ENCODE results near the gene IFNA16. TPM values are rescaled to one million over a fixed set of nuclear protein-coding genes. Genes with fewer than 3 reads are reported as not detected.
"Not testable (repeated sequence)": the region's sequence is repeated elsewhere in the genome, so short reads cannot be mapped to it uniquely, and the experiment has no call there.

Gene IFNA16
- total RNA-seq, 5 donors from 2014 or later (not counting 1 experiment from before 2014, with no cell fraction given), result not detected

DNA sequence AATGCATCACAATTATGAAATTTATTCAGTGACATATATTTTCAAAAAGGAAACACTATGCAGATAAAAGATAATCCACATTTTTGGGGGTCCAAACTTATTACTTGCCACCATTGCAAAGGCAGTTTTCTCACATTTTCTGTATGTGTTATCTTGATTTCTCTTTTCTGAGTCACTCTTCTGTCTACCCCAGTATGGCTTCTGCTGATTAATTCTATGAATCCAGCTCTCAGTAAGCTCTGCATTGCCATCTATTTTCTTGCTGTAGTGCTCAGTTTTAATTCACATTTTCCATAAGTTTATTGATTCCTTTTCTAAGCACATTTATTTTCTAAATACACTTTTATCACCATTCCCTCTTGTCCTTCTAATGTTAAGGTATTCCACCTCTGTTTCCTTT is 11.9 kb downstream of the IFNA16 start:
- ChIA-PET CTCF (no interaction called here), POLR2A (interaction anchor here in 1 of 2 donors (0.6 kb wide), 1 partner anchor 607 kb away, joined by 3 read pairs; no protein-coding TSS in a partner anchor)
- H3K4me3 ChIP-seq (ENCODE audit: control insufficient read depth in 1 of 2, extremely low read depth in 1 of 2, low read length in 1 of 2), result no peak overlapping the region
- no peaks in the 10 kb centered on the region for H3K27me3 ChIP-seq (replicated peaks in 1 of 2; ENCODE audit: control insufficient read depth in 2 of 2, extremely low read depth in 1 of 2, insufficient read depth in 2 of 2, low read length in 1 of 2)
- Mint-ChIP-seq H3K27me3 (peaks cover 18 to 19% of the 10 kb centered on the region in 2 donors), H3K4me1 (no peaks in the 10 kb centered on the region), H3K36me3 (peaks cover 5% of the 10 kb centered on the region), H3K27ac (no peak overlapping the region), H3K4me3 (no peak overlapping the region), H3K9me3 (peaks cover 0 to 5% (median 0%) of the 10 kb centered on the region in 3 donors)
- H3K27ac ChIP-seq (ENCODE audit: low read length), result no peak overlapping the region
- no peaks in the 10 kb centered on the region for H3K4me1 ChIP-seq (ENCODE audit: control insufficient read depth in 1 of 2, extremely low read depth in 1 of 2, insufficient read depth in 2 of 2, low read length in 2 of 2)
- DNase-seq (no peak), ATAC-seq (replicated peaks in 1 of 4) (no peak)
- no peaks in the 10 kb centered on the region for H3K9me3 ChIP-seq
- no peaks in the 10 kb centered on the region for H3K36me3 ChIP-seq (ENCODE audit: control insufficient read depth in 2 of 2, extremely low read depth in 1 of 2, insufficient read depth in 1 of 2, low read length in 1 of 2)

DNA sequence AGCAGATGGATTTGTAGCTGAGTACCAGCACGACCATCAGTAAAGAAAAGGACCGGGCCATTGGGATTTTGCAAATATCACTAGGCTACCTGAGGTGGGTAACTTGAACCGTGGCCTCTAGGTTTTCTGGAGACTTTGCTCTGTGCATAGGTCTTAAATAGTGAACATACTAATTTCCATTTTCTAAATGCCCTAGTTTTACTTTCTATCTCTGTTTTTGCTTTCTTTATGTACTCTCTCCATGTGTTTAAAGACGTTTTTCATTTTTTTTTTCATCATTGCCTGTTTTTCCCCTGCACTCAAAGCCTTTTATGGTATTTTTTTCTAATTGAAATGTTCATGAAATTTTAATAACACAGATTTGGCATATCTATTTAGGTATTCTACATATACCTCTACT is 15.0 kb downstream of the IFNA16 start, which contains the start of gene IFNA7:
IFNA7 (minus strand) TSS at position 101 of the 400 bp plus-strand sequence; CDS start at position 61, 40 bp downstream.
- H3K4me3 ChIP-seq (ENCODE audit: control insufficient read depth in 1 of 2, extremely low read depth in 1 of 2, low read length in 1 of 2); H3K4me3 Mint-ChIP-seq; H3K36me3 Mint-ChIP-seq; H3K27me3 ChIP-seq (replicated peaks in 1 of 2; ENCODE audit: control insufficient read depth in 2 of 2, extremely low read depth in 1 of 2, insufficient read depth in 2 of 2, low read length in 1 of 2); H3K27ac ChIP-seq (ENCODE audit: low read length); CTCF ChIA-PET; H3K4me1 ChIP-seq (ENCODE audit: control insufficient read depth in 1 of 2, extremely low read depth in 1 of 2, insufficient read depth in 2 of 2, low read length in 2 of 2); H3K4me1 Mint-ChIP-seq; H3K9me3 ChIP-seq; H3K9me3 Mint-ChIP-seq; ATAC-seq (replicated peaks in 1 of 4); H3K36me3 ChIP-seq (ENCODE audit: control insufficient read depth in 2 of 2, extremely low read depth in 1 of 2, insufficient read depth in 1 of 2, low read length in 1 of 2); DNase-seq; H3K27ac Mint-ChIP-seq: not testable (repeated sequence)
- POLR2A ChIA-PET, result interaction anchor here in 1 of 2 donors (0.6 kb wide), 1 partner anchor 573 kb away, joined by 3 read pairs; no protein-coding TSS in a partner anchor
- peaks cover 17 to 19% of the 10 kb centered on the region in 2 donors for H3K27me3 Mint-ChIP-seq
- 93% methylated on average over 2 of the region's 4 CpGs for WGBS (ENCODE audit: insufficient coverage)

DNA sequence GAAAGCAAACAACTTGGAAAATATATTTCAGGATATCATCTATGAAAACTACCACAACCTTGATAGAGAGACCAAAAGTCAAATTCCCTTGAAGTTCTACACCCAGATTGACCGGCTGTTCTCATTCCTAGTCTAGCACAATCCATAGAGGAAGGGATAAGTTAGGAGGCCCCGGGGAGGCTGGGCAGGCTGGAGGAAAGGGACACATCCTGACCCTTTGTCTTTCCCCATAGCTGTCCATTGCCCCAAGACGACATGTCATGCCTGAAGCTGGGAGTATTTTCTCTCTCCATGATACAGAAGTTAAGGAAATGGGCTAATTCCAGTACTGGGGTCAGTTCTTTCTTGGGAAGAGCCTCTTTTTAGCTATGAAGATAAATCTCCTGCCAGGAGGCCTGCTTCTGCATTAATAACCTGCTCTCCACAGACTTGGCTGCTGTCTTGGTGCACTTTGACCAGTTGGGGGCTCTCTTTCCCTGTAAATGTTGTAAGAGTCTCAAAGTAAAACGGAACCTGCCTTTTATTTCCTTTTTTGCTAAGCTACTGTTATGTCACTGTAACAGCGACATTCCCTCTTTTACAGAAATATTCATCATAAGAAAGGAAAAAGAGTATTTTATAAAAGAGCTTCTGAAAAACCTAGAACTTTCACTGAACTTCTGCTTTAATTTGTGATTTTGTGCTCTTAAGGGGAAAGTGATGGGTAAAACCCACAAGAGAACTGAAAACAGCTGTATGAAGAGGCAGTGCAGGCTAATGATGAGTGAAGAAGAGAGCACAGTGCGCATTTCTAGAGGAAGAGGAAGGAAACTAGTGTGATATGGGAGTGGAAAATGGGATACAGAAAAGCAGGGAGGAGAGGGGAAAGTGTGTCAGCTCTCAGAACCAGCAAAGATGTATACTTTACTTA is 22.0 kb downstream of the IFNA16 start:
- H3K27ac ChIP-seq (ENCODE audit: low read length); POLR2A ChIA-PET; H3K4me3 ChIP-seq (ENCODE audit: control insufficient read depth in 1 of 2, extremely low read depth in 1 of 2, low read length in 1 of 2); H3K36me3 Mint-ChIP-seq; H3K9me3 ChIP-seq; H3K36me3 ChIP-seq (ENCODE audit: control insufficient read depth in 2 of 2, extremely low read depth in 1 of 2, insufficient read depth in 1 of 2, low read length in 1 of 2); H3K9me3 Mint-ChIP-seq; H3K4me1 ChIP-seq (ENCODE audit: control insufficient read depth in 1 of 2, extremely low read depth in 1 of 2, insufficient read depth in 2 of 2, low read length in 2 of 2); H3K4me1 Mint-ChIP-seq: not testable (repeated sequence)
- 0% methylated on average over 1 of the region's 6 CpGs for WGBS (ENCODE audit: insufficient coverage)
- Mint-ChIP-seq H3K4me3 (peak overlapping the region; percentile 22 to 49 (median 37)), H3K27me3 (peaks cover 0 to 11% of the 10 kb centered on the region in 2 donors), H3K27ac (peak overlapping the region in 1 of 2 donors; percentile 62)
- DNase-seq (peak in 26 of 35 experiments; percentile 12 to 43 (median 20)), ATAC-seq (replicated peaks in 1 of 4) (peak; percentile 80 to 95 (median 89))
- H3K27me3 ChIP-seq (replicated peaks in 1 of 2; ENCODE audit: control insufficient read depth in 2 of 2, extremely low read depth in 1 of 2, insufficient read depth in 2 of 2, low read length in 1 of 2), result peaks cover 0 to 11% of the 10 kb centered on the region in 2 experiments
- CTCF ChIA-PET, result interaction anchor here (0.5 to 1.4 kb wide), 16 partner anchors 9 to 1882 kb away, joined by 3 to 6 read pairs (median 3); no protein-coding TSS in a partner anchor

DNA sequence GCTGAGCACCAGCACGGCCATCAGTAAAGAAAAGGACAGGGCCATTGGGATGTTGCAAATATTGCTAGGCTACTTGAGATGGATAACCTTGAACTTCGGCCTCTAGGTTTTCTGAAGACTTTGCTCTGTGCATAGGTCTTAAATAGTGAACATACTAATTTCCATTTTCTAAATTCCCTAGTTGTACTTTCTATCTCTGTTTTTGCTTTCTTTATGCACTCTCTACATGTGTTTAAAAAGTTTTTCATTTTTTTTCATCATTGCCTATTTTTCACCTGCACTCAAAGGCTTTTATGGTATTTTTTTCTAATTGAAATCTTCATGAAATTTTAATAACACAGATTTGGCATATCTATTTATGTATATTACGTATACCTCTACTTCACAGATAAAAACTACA is 29.6 kb downstream of the IFNA16 start, which contains the start of gene IFNA4:
IFNA4 (minus strand) TSS at position 101 of the 400 bp plus-strand sequence; CDS start at position 45, 56 bp downstream.
- H3K27me3 ChIP-seq (replicated peaks in 1 of 2; ENCODE audit: control insufficient read depth in 2 of 2, extremely low read depth in 1 of 2, insufficient read depth in 2 of 2, low read length in 1 of 2); ATAC-seq (replicated peaks in 1 of 4); H3K4me3 ChIP-seq (ENCODE audit: control insufficient read depth in 1 of 2, extremely low read depth in 1 of 2, low read length in 1 of 2); H3K9me3 Mint-ChIP-seq; H3K9me3 ChIP-seq; POLR2A ChIA-PET; H3K27ac Mint-ChIP-seq; H3K27me3 Mint-ChIP-seq; DNase-seq; H3K36me3 Mint-ChIP-seq; H3K4me3 Mint-ChIP-seq; H3K4me1 ChIP-seq (ENCODE audit: control insufficient read depth in 1 of 2, extremely low read depth in 1 of 2, insufficient read depth in 2 of 2, low read length in 2 of 2); CTCF ChIA-PET; H3K36me3 ChIP-seq (ENCODE audit: control insufficient read depth in 2 of 2, extremely low read depth in 1 of 2, insufficient read depth in 1 of 2, low read length in 1 of 2); H3K27ac ChIP-seq (ENCODE audit: low read length): not testable (repeated sequence)
- no CpG with 5 or more reads among the region's 3 CpGs for WGBS (ENCODE audit: insufficient coverage)
- H3K4me1 Mint-ChIP-seq, result peaks cover 6 to 14% (median 8%) of the 10 kb centered on the region in 3 donors

DNA sequence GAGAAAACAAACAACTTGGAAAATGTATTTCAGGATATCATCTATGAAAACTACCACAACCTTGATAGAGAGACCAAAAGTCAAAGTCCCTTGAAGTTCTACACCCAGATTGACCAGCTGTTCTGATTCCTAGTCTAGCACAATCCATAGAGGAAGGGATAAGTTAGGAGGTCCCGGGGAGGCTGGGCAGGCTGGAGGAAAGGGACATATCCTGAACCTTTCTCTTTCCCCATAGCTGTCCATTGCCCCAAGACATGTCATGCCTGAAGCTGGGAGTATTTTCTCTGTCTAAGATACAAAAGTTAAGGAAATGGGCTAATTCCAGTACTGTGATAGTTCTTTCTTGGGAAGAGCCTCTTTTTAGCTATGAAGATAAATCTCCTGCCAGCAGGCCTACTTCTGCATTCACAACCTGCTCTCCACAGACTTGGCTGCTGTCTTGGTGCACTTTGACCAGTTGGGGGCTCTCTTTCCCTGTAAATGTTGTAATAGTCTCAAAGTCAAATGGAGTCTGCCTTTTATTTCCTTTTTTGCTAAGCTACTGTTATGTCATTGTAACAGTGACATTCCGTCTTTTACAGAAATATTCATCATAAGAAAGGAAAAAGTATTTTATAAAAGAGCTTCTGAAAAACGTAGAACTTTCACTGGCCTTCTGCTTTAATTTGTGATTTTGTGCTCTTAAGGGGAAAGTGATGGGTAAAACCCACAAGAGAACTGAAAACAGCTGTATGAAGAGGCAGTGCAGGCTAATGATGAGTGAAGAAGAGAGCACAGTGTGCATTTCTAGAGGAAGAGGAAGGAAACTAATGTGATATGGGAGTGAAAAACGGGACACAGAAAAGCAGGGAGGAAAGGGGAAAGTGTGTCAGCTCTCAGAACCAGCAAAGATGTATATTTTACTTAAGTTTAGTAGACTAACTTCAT is 34.0 kb downstream of the IFNA16 start:
- peak; percentile 61 to 85 (median 80) for ATAC-seq (replicated peaks in 1 of 4)
- WGBS (ENCODE audit: insufficient coverage), result no CpG with 5 or more reads among the region's 4 CpGs
- H3K27ac Mint-ChIP-seq, result peak overlapping the region; percentile 6 to 62
- not testable (repeated sequence) for H3K4me3 ChIP-seq (ENCODE audit: control insufficient read depth in 1 of 2, extremely low read depth in 1 of 2, low read length in 1 of 2); H3K27me3 Mint-ChIP-seq; H3K4me1 ChIP-seq (ENCODE audit: control insufficient read depth in 1 of 2, extremely low read depth in 1 of 2, insufficient read depth in 2 of 2, low read length in 2 of 2); H3K36me3 ChIP-seq (ENCODE audit: control insufficient read depth in 2 of 2, extremely low read depth in 1 of 2, insufficient read depth in 1 of 2, low read length in 1 of 2); H3K27me3 ChIP-seq (replicated peaks in 1 of 2; ENCODE audit: control insufficient read depth in 2 of 2, extremely low read depth in 1 of 2, insufficient read depth in 2 of 2, low read length in 1 of 2); H3K27ac ChIP-seq (ENCODE audit: low read length); H3K9me3 Mint-ChIP-seq; H3K9me3 ChIP-seq; H3K36me3 Mint-ChIP-seq
- DNase-seq, result peak in 10 of 35 experiments; percentile 3 to 39 (median 16)
- peaks cover 6 to 14% (median 8%) of the 10 kb centered on the region in 3 donors for H3K4me1 Mint-ChIP-seq
- ChIA-PET CTCF (interaction anchor here (0.6 to 2.1 kb wide), 14 partner anchors 9 to 1255 kb away, joined by 3 to 6 read pairs (median 4); no protein-coding TSS in a partner anchor), POLR2A (interaction anchor here in 1 of 2 donors (0.6 kb wide), 1 partner anchor 397 kb away, joined by 6 read pairs; no protein-coding TSS in a partner anchor)
- peak overlapping the region in 1 of 3 donors; percentile 2 for H3K4me3 Mint-ChIP-seq

DNA sequence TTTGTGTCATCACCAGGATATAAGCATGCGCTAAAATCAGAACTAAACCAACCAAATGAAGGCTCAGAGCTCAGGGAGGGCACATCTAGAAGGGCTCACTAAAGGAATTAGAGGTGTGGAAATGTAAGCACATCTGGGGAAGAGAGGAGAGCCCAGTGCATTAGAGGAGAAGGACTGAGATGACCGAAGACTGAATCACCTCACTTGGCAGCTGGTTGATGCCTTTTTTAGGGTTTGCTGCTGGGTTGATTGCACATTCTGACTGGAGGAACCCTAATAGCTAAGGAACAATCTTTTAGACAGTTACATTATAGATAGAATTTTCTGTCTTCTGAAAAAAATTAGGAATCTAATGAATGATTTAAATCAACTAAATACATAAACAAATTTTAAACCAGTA is 42.4 kb downstream of the IFNA16 start:
- DNase-seq (no peak), ATAC-seq (replicated peaks in 1 of 4) (no peak)
- no peaks in the 10 kb centered on the region for H3K4me1 ChIP-seq (ENCODE audit: control insufficient read depth in 1 of 2, extremely low read depth in 1 of 2, insufficient read depth in 2 of 2, low read length in 2 of 2)
- no peaks in the 10 kb centered on the region for H3K9me3 ChIP-seq
- Mint-ChIP-seq H3K4me3 (no peak overlapping the region), H3K36me3 (no peaks in the 10 kb centered on the region), H3K27ac (no peak overlapping the region), H3K9me3 (no peaks in the 10 kb centered on the region), H3K27me3 (peaks cover 0 to 5% of the 10 kb centered on the region in 2 donors), H3K4me1 (no peaks in the 10 kb centered on the region)
- H3K36me3 ChIP-seq (ENCODE audit: control insufficient read depth in 2 of 2, extremely low read depth in 1 of 2, insufficient read depth in 1 of 2, low read length in 1 of 2), result no peaks in the 10 kb centered on the region
- ChIA-PET CTCF (interaction anchor here in 1 of 2 donors (1.3 kb wide), 1 partner anchor 8 kb away, joined by 6 read pairs; no protein-coding TSS in a partner anchor), POLR2A (no interaction called here)
- H3K27ac ChIP-seq (ENCODE audit: low read length), result no peak overlapping the region
- H3K27me3 ChIP-seq (replicated peaks in 1 of 2; ENCODE audit: control insufficient read depth in 2 of 2, extremely low read depth in 1 of 2, insufficient read depth in 2 of 2, low read length in 1 of 2), result no peaks in the 10 kb centered on the region
- no CpG with 5 or more reads among the region's 2 CpGs for WGBS (ENCODE audit: insufficient coverage)
- no peak overlapping the region for H3K4me3 ChIP-seq (ENCODE audit: control insufficient read depth in 1 of 2, extremely low read depth in 1 of 2, low read length in 1 of 2)

Measured in T-cell (primary cell).